Activated naive CD4-positive, alpha-beta T cell treated with anti-CD3 and anti-CD28 coated beads, Interleukin-2, amount 50 U/mL, for 72 hours (primary cell): ENCODE results near the gene FGF8. TPM values are rescaled to one million over a fixed set of nuclear protein-coding genes. Genes with fewer than 3 reads are reported as not detected.
A peak's percentile ranks its signal among the peaks of the same experiment; 100 is the strongest.

ENCODE experiments used
- ATAC-seq, 2 donors: fragments of 150-1000 bp; cut with Tn5 transposase; 2 replicates each; pipeline ENCODE4 v1.10.0; 2021; ENCODE audit warnings: mild to moderate bottlenecking in 2 of 2, moderate library complexity in 2 of 2
- DNase-seq, 2 donors: peaks; one replicate each; pipeline ENCODE4 v3.0.0; 2021 to 2022; ENCODE audit warnings: low spot score in 2 of 2
- H3K27ac Mint-ChIP-seq, 2 donors: one replicate each; pipeline ENCODE4 v1.8.0; 2022; ENCODE audit warnings: mild to moderate bottlenecking in 2 of 2, mixed read lengths in 2 of 2
- H3K36me3 Mint-ChIP-seq, 2 donors: one replicate each; pipeline ENCODE4 v1.8.0; 2022; ENCODE audit warnings: mixed read lengths in 2 of 2
- H3K9me3 Mint-ChIP-seq, 2 donors: one replicate each; pipeline ENCODE4 v1.8.0; 2022; ENCODE audit warnings: mixed read lengths in 2 of 2
- total RNA-seq, 2 donors: library from RNA; stranded (reverse); gene quantifications; one replicate each; pipeline ENCODE4 v1.2.3, GENCODE V29; 2022

Gene FGF8
- total RNA-seq, 2 donors from 2014 or later: not detected

- no peak for DNase-seq
- H3K27ac Mint-ChIP-seq: peak overlapping the region in 1 of 2 donors; percentile 50
- no peaks in the 10 kb centered on the region for H3K9me3 Mint-ChIP-seq
- H3K36me3 Mint-ChIP-seq: peaks cover 10 to 22% of the 10 kb centered on the region in 2 donors
- no peak for ATAC-seq
Observed at GRCh38 chr10:101785801-101786200, 9.9 kb upstream of the FGF8 start.

GRCh38 chr10:101784558-101784957, 8.6 kb upstream of the FGF8 start:
- no peak for ATAC-seq

GRCh38 chr10:101783736-101784118, 7.8 kb upstream of the FGF8 start:
- peaks cover 15 to 28% of the 10 kb centered on the region in 2 donors for H3K36me3 Mint-ChIP-seq
- ATAC-seq: no peak
- peak in 1 of 2 donors; percentile 47 for DNase-seq
- H3K9me3 Mint-ChIP-seq: no peaks in the 10 kb centered on the region
- H3K27ac Mint-ChIP-seq: peak overlapping the region; percentile 94 to 100

More at GRCh38 chr10:101784558-101784957, 8.6 kb upstream of the FGF8 start:
- peak overlapping the region; percentile 94 to 100 for H3K27ac Mint-ChIP-seq
- H3K36me3 Mint-ChIP-seq: peaks cover 10 to 22% of the 10 kb centered on the region in 2 donors
- no peak for DNase-seq
- no peaks in the 10 kb centered on the region for H3K9me3 Mint-ChIP-seq

- Mint-ChIP-seq H3K27ac (peak within 1 kb of the TSS; percentile 94 to 100), H3K9me3 (no peaks in the 10 kb centered on the region), H3K36me3 (peaks cover 18 to 32% of the 10 kb centered on the region in 2 donors)
- ATAC-seq (peak; percentile 76 to 82), DNase-seq (peak; percentile 84 to 86)
Observed at GRCh38 chr10:101782811-101783735, 7.2 kb upstream of the FGF8 start, which contains the start of gene NPM3. TSS of gene NPM3 (minus strand) at chr10:101783446. CDS start at chr10:101783390, 56 bp downstream.

- Mint-ChIP-seq H3K9me3 (no peaks in the 10 kb centered on the region), H3K27ac (peak overlapping the region; percentile 94 to 100), H3K36me3 (peaks cover 23 to 33% of the 10 kb centered on the region in 2 donors)
- ATAC-seq (no peak), DNase-seq (peak in 1 of 2 donors; percentile 54)
Observed at GRCh38 chr10:101781984-101782810, 6.3 kb upstream of the FGF8 start.

GRCh38 chr10:101781655-101781983, 5.7 kb upstream of the FGF8 start:
- ATAC-seq (no peak), DNase-seq (peak in 1 of 2 donors; percentile 48)
- peaks cover 23 to 33% of the 10 kb centered on the region in 2 donors for H3K36me3 Mint-ChIP-seq
- H3K27ac Mint-ChIP-seq: peak overlapping the region; percentile 72 to 94
- no peaks in the 10 kb centered on the region for H3K9me3 Mint-ChIP-seq

GRCh38 chr10:101780818-101781654, 5.1 kb upstream of the FGF8 start:
- H3K36me3 Mint-ChIP-seq: peaks cover 23 to 33% of the 10 kb centered on the region in 2 donors
- DNase-seq (peak; percentile 74 to 80), ATAC-seq (peak; percentile 48 to 61)
- no peak overlapping the region for H3K27ac Mint-ChIP-seq
- H3K9me3 Mint-ChIP-seq: no peaks in the 10 kb centered on the region

- Mint-ChIP-seq H3K27ac (no peak overlapping the region), H3K36me3 (peaks cover 23 to 33% of the 10 kb centered on the region in 2 donors), H3K9me3 (no peaks in the 10 kb centered on the region)
- ATAC-seq (peak in 1 of 2 donors; percentile 3), DNase-seq (no peak)
Observed at GRCh38 chr10:101780187-101780817, 4.4 kb upstream of the FGF8 start.

GRCh38 chr10:101779544-101780186, 3.8 kb upstream of the FGF8 start:
- DNase-seq: peak; percentile 78 to 96
- Mint-ChIP-seq H3K27ac (no peak overlapping the region), H3K9me3 (no peaks in the 10 kb centered on the region), H3K36me3 (peaks cover 23 to 33% of the 10 kb centered on the region in 2 donors)
- peak; percentile 65 to 68 for ATAC-seq

GRCh38 chr10:101778781-101779543, 3.0 kb upstream of the FGF8 start:
- no peak for ATAC-seq
- Mint-ChIP-seq H3K36me3 (peaks cover 23 to 33% of the 10 kb centered on the region in 2 donors), H3K27ac (no peak overlapping the region), H3K9me3 (no peaks in the 10 kb centered on the region)
- peak; percentile 31 to 55 for DNase-seq

GRCh38 chr10:101778151-101778780, 2.4 kb upstream of the FGF8 start:
- Mint-ChIP-seq H3K9me3 (no peaks in the 10 kb centered on the region), H3K36me3 (peaks cover 19 to 31% of the 10 kb centered on the region in 2 donors), H3K27ac (no peak overlapping the region)
- peak in 1 of 2 donors; percentile 51 for DNase-seq
- ATAC-seq: no peak

- Mint-ChIP-seq H3K27ac (no peak overlapping the region), H3K36me3 (peaks cover 14 to 25% of the 10 kb centered on the region in 2 donors), H3K9me3 (no peaks in the 10 kb centered on the region)
- ATAC-seq (no peak), DNase-seq (peak in 1 of 2 donors; percentile 50)
Observed at GRCh38 chr10:101777619-101778145, 1.8 kb upstream of the FGF8 start.

- H3K27ac Mint-ChIP-seq: no peak overlapping the region
- ATAC-seq (no peak), DNase-seq (peak in 1 of 2 donors; percentile 52)
- H3K9me3 Mint-ChIP-seq: no peaks in the 10 kb centered on the region
- peaks cover 13 to 18% of the 10 kb centered on the region in 2 donors for H3K36me3 Mint-ChIP-seq
Observed at GRCh38 chr10:101776161-101776817, 375 bp upstream of the FGF8 start.
